GM19099 (cell line): ENCODE measurements around the gene GABBR1.

ENCODE experiments used
- POLR2A ChIP-seq: IDR thresholded peaks from 3 replicates; pipeline ENCODE4 v1.6.1; 2011; ENCODE audit warnings: low read depth; ENCODE audit not compliant: insufficient read length; ENCODE audit errors: extremely low read depth

Gene GABBR1

DNA sequence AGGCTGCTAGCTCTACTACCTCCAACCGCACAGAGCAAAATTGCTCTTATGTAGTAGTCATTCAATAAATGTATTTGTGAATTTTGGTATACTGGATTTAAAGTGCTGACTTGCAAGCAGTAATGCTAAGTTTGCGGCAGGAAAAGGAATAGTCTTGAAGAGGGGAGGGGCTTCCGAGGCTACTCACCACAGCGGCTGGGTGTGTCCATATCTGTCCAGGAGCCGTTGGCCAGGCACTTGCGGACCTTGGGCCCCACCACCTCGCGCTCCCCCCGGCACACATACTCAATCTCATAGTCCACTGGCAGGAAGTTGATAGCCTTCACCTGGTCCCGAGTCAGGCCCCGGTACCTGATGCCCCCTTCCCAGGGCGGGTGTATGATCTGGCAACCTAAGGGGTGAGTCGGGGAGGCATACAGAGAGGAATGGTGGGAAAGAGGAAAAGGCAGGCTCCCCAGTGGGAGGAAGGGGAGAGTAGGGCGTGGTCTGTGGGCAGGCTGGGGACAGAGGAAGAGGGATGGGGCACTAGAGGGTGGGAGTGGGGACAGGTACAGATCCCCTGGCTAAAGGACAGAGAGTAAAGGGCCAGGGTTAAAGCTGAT, 1.7 kb downstream of the GABBR1 start:
- no peak for TF ChIP-seq POLR2A

DNA sequence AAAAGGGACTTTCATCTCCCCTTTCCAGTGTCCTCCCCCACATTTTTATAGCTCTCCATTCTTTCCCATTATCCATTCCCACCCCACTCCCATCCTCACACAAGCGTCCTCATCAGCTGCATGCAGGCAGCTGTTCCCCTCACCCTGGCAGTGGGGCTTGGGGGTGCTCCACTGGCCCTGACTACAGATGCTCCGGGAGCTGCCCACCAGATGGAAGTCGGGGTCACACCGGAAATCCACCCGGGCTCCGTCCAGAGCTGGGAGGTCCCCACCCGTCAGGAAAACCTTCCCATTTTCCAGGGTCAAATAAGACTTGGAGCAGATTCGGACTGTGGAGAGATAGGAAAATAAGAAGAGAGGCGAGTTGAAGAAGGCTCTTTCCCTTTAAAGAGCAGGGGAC, 2.7 kb downstream of the GABBR1 start:
- no peak for TF ChIP-seq POLR2A

DNA sequence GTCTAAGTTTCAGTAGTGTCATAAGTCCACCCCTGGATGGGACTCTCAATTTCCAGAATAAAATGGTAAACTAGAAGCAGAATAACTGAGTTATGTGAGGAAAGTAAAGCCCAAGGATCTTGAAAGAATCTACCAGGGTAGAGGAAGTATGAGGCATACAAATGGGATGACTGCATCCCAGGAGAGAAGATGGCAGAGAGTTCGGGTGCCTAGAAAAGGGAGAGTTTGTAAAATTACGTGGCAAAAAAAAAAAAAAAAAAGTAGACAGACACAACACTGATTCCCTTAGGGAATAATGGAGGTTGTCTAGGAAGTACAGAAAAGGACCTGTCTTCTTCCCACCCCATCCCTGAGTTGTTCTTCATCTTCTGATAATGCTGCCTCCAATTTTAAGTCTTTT, 3.4 kb downstream of the GABBR1 start:
- no peak for TF ChIP-seq POLR2A

GRCh38 chr6:29628419-29629281, 4.3 kb downstream of the GABBR1 start:
- no peak for TF ChIP-seq POLR2A

DNA sequence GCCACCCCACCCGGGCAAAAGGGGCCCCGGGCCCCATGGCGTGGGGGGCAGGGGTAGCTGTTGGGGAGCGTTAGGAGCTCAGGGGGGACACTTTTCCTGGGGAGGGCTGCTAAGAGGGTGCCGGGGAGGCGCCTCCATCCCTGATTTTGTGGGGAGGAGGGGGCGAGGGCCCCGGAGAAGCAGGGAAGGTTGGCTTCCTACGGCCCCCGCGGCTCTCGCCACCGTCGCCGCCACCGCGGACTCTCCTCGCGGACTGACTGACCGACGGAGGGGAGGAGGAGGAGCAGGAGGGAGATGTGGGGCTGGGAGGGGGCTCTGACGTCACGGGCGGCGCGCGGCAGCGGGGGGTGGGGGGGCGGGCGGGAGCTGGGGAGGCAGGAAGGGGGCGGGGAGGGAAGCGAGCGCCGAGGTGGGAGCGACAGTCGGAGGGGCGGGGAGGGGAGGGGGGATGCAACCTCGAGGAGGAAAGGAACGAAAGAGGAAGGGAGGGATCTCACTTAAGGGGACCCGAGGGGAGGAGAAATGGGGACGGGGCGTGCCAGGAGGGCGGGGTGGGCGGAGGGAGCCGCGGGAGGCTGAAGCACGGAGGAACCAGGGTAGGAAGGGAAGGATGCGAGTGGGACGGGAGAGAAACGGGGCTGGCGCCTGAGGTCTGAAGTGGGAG, 5.1 kb downstream of the GABBR1 start:
- no peak for TF ChIP-seq POLR2A

GRCh38 chr6:29626948-29627754, 5.8 kb downstream of the GABBR1 start:
- no peak for TF ChIP-seq POLR2A

DNA sequence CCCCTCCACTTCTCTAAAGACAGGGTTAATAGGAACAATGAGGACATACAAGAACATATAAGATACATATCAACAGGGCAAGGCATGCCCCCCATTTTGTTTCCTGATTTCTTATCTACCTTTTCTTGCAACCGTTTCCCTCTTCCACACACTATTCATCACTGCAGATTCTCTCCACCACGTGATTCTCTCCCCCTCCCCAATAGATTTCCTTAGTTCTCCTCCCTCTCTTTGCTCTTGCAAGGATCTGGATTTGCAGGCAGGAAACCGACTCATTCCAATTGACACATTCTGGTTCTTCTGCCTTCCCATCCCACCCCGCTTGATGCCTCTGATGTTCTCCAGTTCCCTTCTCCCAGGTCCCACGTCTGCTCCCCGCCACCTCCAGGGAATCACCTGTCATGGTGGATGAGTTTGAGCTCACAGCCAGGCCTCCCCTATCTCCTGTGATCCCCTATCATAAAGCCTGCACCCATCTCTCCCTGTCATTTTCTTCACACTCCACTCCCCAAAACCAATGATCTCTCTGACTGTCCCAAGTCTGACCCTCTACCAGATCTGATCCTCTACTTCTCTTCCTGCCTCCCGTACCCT, 7.5 kb downstream of the GABBR1 start:
- TF ChIP-seq POLR2A, result no peak

GRCh38 chr6:29624520-29624961, 8.4 kb downstream of the GABBR1 start:
- no peak for TF ChIP-seq POLR2A

DNA sequence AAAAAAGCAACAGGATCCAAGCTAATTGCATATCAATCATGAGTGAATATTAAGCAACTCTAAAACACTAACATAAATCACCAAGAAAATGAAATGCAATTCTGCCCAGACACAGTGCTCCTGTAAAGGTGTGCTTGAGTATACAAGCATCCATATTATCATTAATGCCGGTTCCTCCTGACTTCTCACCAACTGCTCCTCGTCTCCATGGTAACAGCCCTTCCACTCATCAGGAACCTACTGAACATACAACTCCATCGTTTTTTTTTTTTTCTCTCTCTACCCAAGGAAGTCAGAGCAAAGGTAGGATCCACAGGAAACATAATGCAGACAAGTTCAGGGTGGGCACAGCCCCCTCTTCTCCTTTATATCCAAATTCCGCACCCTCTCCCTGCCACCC, 12.4 kb downstream of the GABBR1 start:
- no peak for TF ChIP-seq POLR2A

- TF ChIP-seq POLR2A, result no peak
Observed at GRCh38 chr6:29619578-29620160, 13.3 kb downstream of the GABBR1 start.

GRCh38 chr6:29617782-29618554, 15.0 kb downstream of the GABBR1 start:
- no peak for TF ChIP-seq POLR2A

GRCh38 chr6:29611426-29611825, 21.6 kb downstream of the GABBR1 start:
- no peak for TF ChIP-seq POLR2A

DNA sequence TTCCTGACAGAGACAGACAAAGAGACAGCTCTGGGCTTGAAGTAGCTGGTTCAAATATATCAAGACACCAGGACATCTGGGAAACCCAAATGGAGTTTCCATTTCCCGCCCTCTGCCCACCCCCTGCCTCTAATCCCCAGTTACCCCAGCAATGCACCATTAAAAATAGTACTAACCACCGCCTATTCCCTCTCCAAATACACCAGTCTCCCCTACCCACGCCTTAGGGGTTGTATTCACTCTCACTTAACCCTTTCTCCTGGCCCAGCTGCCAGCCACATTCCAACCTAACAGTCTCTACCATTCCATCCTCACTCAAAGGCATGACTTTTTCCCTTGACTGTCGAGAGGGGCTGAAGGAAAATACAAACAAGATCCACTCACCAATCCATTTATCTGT, 22.4 kb downstream of the GABBR1 start:
- no peak for TF ChIP-seq POLR2A
